GM19238 (cell line): ENCODE data around the gene CCNJL.
"Not testable (repeated sequence)": the region's sequence is repeated elsewhere in the genome, so short reads cannot be mapped to it uniquely, and the experiment has no call there.

Source experiments
- DNase-seq: peaks from one replicate; pipeline ENCODE4 v3.0.0; 2011; ENCODE audit warnings: low spot score; ENCODE audit not compliant: insufficient read length

The CCNJL gene

GRCh38 chr5:160312134-160312959 lies at the start of gene CCNJL:
Gene CCNJL (minus strand): TSS chr5:160312564. CDS start chr5:160311923, 641 bp downstream.
- peak; percentile 34 for DNase-seq

DNA sequence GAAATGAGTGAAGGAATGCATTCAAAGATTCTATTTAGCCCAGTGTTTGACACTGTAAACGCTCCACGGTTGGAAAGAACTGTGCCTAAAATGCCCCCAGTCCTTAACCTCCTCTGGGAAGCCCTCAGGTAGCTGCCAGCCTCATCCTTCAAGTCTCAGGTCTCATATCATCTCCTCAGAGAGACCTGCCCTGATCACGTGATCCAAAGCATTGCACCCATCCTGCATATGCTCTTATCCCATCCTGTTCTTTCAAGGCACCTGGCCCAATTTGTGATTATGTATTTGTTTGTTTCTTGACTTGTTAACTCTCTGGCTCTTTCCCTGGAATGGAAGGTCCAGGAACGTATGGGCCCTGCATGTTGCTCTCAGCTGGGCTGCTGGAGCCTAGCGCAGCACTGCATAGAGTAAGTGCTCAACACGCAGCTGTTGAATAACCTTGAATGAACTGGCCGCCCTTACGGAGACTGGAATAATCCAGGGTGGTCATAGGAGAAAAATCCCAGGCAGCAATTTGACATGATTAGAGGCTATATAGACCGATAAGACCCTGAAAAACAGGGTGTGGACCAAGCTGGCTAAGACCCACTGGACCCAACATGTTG lies 49.4 kb upstream of the CCNJL start:
- DNase-seq, result no peak

DNA sequence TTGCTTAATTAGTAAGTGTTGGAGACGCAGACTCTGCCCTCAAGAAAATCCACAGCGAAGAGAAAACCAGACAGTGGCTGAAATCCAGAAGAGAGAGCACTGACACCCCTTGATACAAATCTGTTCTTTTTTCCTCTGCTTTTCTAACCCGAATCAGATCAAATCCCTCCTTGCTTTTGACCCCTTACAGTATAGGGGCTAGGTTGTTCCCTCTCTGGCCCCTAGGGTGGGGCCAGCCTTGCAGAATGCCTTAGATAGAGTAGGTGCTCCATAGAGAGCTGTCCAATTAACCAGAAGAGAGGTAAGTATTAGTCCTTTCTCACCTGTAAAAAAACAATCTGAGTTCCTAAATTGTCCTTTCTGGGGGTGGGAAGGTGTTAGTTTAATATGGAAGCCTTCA lies 47.9 kb upstream of the CCNJL start:
- no peak for DNase-seq

DNA sequence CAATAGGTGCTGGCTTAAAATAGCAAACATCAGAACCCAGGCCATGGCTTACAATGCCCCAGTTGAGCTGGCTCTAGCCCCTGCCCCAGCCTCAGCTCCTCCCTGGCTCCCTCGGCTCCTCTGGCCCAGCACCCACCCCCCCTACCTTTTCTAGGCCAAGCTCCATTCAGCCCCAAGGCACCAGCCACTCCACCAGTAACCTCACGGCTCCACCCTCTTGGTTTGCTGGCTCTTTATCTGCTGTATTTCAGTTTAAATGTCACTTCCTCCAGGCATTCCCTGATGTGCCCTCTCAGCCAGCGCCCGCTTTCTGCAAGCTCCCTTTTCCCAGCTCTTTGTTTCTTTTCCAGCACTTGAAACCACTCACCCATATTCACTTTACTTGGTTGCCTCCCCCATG lies 47.5 kb upstream of the CCNJL start:
- no peak for DNase-seq

GRCh38 chr5:160359242-160359641 lies 46.9 kb upstream of the CCNJL start:
- no peak for DNase-seq

- no peak for DNase-seq
Observed at GRCh38 chr5:160357861-160358411, 45.6 kb upstream of the CCNJL start.

DNA sequence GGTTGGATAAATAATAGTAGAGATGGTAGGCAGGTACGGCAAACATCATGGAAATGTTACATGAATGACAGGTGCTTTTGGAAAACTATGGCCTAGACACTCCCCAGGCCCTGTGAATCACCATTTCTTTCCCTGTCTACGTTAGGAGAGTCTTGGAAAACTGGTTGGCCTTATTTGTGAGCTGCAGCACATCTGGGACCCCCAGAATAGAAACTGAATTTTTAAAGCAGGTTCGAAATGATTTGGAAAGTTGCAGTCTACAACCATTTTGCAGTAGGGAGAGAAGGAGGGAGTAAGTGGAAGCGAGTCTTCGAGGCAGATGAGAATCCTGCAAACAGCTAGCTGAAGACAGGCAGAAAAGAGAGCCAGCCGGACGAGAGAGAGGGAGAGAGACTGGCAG lies 45.0 kb upstream of the CCNJL start:
- DNase-seq, result no peak

- no peak for DNase-seq
Observed at GRCh38 chr5:160356550-160357347, 44.4 kb upstream of the CCNJL start.

DNA sequence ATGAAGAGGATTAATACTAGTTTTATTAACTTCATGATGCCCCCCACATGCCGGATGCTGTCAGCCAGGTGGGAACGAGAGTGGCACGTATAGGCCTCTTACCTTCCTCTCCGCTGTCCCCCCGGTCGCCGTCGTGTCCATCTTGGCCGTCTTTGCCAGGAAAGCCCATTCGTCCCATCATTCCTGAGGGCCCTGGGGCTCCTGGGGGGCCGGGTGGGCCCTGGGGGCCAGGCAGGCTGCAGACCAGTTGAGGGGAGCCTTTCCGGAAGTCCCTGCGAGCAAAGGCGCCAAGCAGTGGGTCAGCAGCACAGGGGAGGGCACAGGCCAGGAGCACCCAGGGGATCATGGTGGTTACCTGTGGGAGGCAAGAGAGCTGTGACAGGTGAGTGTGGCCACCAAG lies 42.3 kb upstream of the CCNJL start:
- no peak for DNase-seq

- DNase-seq, result no peak
Observed at GRCh38 chr5:160353379-160353778, 41.0 kb upstream of the CCNJL start.

DNA sequence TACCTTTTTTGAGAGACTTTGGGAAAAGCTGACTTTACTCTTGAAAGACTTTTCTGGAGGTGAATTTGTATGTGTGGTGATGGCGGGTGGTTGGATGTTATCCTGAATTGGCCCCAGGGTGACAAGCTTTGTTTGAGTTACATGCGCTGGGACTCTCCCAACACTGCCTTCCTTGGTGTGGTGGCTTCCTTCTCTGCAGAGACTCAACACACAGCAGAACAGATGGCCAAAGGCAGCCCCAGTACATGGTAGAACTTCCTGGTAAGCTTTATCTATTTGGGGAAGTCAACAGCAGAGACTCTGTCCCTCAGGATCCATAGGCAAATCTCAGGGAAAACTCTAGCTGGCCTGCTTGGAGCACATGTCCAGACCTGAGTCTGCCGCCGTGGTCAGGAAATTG lies 39.9 kb upstream of the CCNJL start:
- DNase-seq, result no peak

- no peak for DNase-seq
Observed at GRCh38 chr5:160349935-160350303, 37.6 kb upstream of the CCNJL start.

GRCh38 chr5:160349249-160349934 lies 37.0 kb upstream of the CCNJL start:
- no peak for DNase-seq

GRCh38 chr5:160348080-160348479 lies 35.7 kb upstream of the CCNJL start:
- DNase-seq, result no peak

DNA sequence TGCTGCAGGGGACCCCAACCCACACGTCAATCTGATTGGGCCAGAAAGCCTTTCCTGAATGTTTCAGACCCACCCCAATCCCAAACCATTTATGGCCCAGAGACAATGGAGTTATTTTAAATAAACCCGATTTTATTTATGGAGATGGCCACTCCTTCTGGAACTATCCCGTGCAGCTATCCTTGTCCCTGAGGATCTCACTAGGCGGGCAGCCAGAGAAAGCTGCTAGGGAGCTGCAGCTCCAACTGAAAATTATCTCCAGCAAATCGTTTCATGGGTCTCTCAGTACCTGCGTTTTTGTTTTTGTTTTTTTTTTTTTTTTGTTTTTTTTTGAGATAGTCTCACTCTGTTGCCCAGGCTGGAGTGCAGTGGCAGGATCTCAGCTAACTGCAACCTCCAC lies 35.1 kb upstream of the CCNJL start:
- DNase-seq, result no peak

- DNase-seq, result no peak
Observed at GRCh38 chr5:160342413-160342941, 30.1 kb upstream of the CCNJL start.

GRCh38 chr5:160341309-160341870 lies 29.0 kb upstream of the CCNJL start:
- DNase-seq, result no peak

- DNase-seq, result not testable (repeated sequence)
Observed at GRCh38 chr5:160340513-160340912, 28.1 kb upstream of the CCNJL start.

GRCh38 chr5:160339406-160340130 lies 27.2 kb upstream of the CCNJL start:
- DNase-seq, result no peak

DNA sequence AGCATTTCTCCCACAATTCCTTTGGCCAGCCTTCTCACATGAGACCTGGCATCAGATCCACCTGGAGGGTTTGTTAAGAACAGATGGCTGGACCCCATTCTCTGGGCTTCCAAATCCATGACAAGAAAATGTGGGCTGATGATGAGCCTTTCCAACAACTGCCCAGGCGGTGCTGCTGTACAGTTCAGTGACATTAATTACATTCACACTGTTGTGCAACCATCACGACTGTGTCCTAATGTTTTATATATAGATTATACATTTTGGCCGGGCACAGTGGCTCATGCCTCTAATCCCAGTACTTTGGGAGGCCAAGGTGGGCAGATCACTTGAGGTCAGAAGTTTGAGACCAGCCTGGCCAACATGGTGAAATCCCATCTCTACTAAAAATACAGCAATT lies 22.4 kb upstream of the CCNJL start:
- DNase-seq, result not testable (repeated sequence)
